HepG2 (cell line): ENCODE data around the gene ALAS2. TPM values are rescaled to one million over a fixed set of nuclear protein-coding genes. Genes with fewer than 3 reads are reported as not detected.

Source experiments
- ATAC-seq: fragments of 200-7000 bp; cut with Tn5 transposase; 3 replicates; pipeline ENCODE4 v1.9.1; 2020; ENCODE audit warnings: mild to moderate bottlenecking, moderate library complexity
- BruUV-seq: library from RNA; stranded (reverse); fragments of 400-500 nt; replicated peaks from 2 replicates; lab custom pipeline; 2021; lab: Mats Ljungman, UMichigan
- CTCF ChIA-PET: fragments of 300-600 bp; formaldehyde crosslinking; extraction: SDS; loops from one replicate; lab custom pipeline; 2021; ENCODE audit warnings: low total read pairs, inconsistent platforms, low intra/inter-chr PET ratio; lab: Yijun Ruan, JAX
- POLR2A ChIA-PET: fragments of 350-600 bp; sonication (Branson Sonifier 250); formaldehyde crosslinking; loops from one replicate; lab custom pipeline; 2020; ENCODE audit warnings: antibody characterized with exemption, inconsistent platforms; lab: Yijun Ruan, JAX
- DNase-seq: peaks from one replicate; pipeline ENCODE4 v3.0.0-alpha.2; 2015; ENCODE audit warnings: low spot score
- FAIRE-seq: peaks from 3 replicates; lab custom pipeline; 2011; peaks lifted over from hg19 to GRCh38; lab: Jason Lieb, UNC
- H2AFZ ChIP-seq: one replicate; pipeline ENCODE4 v1.6.1; 2011; ENCODE audit warnings: low read length, inconsistent platforms
- H3K27ac ChIP-seq: fragments of 300-600 bp; 3 replicates; pipeline ENCODE4 v1.8.0; 2011; ENCODE audit warnings: mixed run types, mild to moderate bottlenecking, mixed read lengths, low read length, inconsistent platforms; ENCODE audit not compliant: insufficient read depth; ENCODE audit errors: extremely low read length
- H3K27me3 ChIP-seq, 2 experiments: fragments of 200-600 bp in 1 of 2; 2 replicates in 1 of 2; 3 replicates in 1 of 2; pipeline versions ENCODE4 v1.6.0 to v1.8.0; 2011; ENCODE audit warnings: low read length in 2 of 2, mild to moderate bottlenecking in 2 of 2, moderate library complexity in 2 of 2, inconsistent platforms in 1 of 2; ENCODE audit not compliant: insufficient read depth in 2 of 2, control insufficient read depth in 1 of 2
- H3K36me3 ChIP-seq, 2 experiments: fragments of 200-600 bp in 1 of 2; replicated peaks in 1 of 2; 2 replicates in 1 of 2; 3 replicates in 1 of 2; pipeline versions ENCODE4 v1.5.1 to v1.8.0; 2011; ENCODE audit warnings: low read length in 2 of 2, inconsistent platforms in 1 of 2; ENCODE audit not compliant: insufficient read depth in 2 of 2, control insufficient read depth in 1 of 2
- H3K4me1 ChIP-seq: 2 replicates; pipeline ENCODE4 v1.5.1; 2012; ENCODE audit warnings: low read length, inconsistent platforms; ENCODE audit not compliant: insufficient read depth
- H3K4me2 ChIP-seq: 2 replicates; pipeline ENCODE4 v1.6.0; 2011; ENCODE audit warnings: low read depth, low read length, inconsistent platforms
- H3K4me3 ChIP-seq, 3 experiments: fragments of 200-600 bp in 1 of 3; sonication (generic), shearing (Covaris generic) in 1 of 3; replicated peaks in 1 of 3; 2 replicates each; pipeline ENCODE4 v1.5.1; 2011 to 2016; ENCODE audit warnings: low read length in 3 of 3, inconsistent platforms in 2 of 3, low read depth in 2 of 3, mild to moderate bottlenecking in 2 of 3, control low read depth in 1 of 3, mixed read lengths in 1 of 3; ENCODE audit not compliant: insufficient read depth in 1 of 3
- H3K79me2 ChIP-seq: one replicate; pipeline ENCODE4 v1.6.1; 2011; ENCODE audit warnings: low read length, inconsistent platforms; ENCODE audit not compliant: insufficient read depth
- H3K9ac ChIP-seq: 2 replicates; pipeline ENCODE4 v1.6.0; 2011; ENCODE audit warnings: mild to moderate bottlenecking, low read depth, low read length, inconsistent platforms; ENCODE audit not compliant: insufficient read depth
- H3K9me3 ChIP-seq: 2 replicates; pipeline ENCODE4 v1.5.1; 2012; ENCODE audit warnings: mild to moderate bottlenecking, low read length
- H4K20me1 ChIP-seq: 2 replicates; pipeline ENCODE4 v1.6.0; 2011; ENCODE audit warnings: inconsistent platforms, mild to moderate bottlenecking, low read length, moderate library complexity; ENCODE audit not compliant: insufficient read depth
- DDIT3 ChIP-seq: sonication (generic); formaldehyde crosslinking; IDR thresholded peaks from 2 replicates; pipeline ENCODE4 v1.4.0; 2020; ENCODE audit warnings: mild to moderate bottlenecking, missing genetic modification reagents
- GABPA ChIP-seq, 2 experiments: IDR thresholded peaks; 2 replicates each; pipeline ENCODE4 v1.6.1; 2011 to 2016; ENCODE audit warnings: low read depth in 2 of 2, low read length in 1 of 2, missing biosample characterization in 1 of 2, missing genetic modification characterization in 1 of 2
- HNRNPUL1 ChIP-seq: fragments of 200-400 bp; formaldehyde crosslinking; IDR thresholded peaks from 2 replicates; pipeline ENCODE4 v1.6.1; 2017; ENCODE audit warnings: low read depth, mild to moderate bottlenecking, low read length, moderate library complexity
- U2AF2 ChIP-seq: fragments of 200-400 bp; formaldehyde crosslinking; IDR thresholded peaks from 2 replicates; pipeline ENCODE4 v1.6.1; 2017; ENCODE audit warnings: low read depth, mild to moderate bottlenecking, low read length
- XBP1 ChIP-seq: sonication (generic); formaldehyde crosslinking; IDR thresholded peaks from 2 replicates; pipeline ENCODE4 v1.5.0; 2020; ENCODE audit warnings: missing genetic modification reagents
- ZBTB10 ChIP-seq: sonication (generic); formaldehyde crosslinking; IDR thresholded peaks from 2 replicates; pipeline ENCODE4 v1.4.0; 2020; ENCODE audit warnings: missing genetic modification reagents, borderline replicate concordance
- ZBTB26 ChIP-seq: IDR thresholded peaks from 2 replicates; pipeline ENCODE4 v1.6.1; 2016; ENCODE audit warnings: missing compliant biosample characterization, missing genetic modification reagents, borderline replicate concordance
- ZFP37 ChIP-seq: sonication (generic); formaldehyde crosslinking; IDR thresholded peaks from 2 replicates; pipeline ENCODE4 v1.4.0; 2020; ENCODE audit warnings: missing genetic modification reagents, borderline replicate concordance
- ZFYVE20 ChIP-seq: sonication (generic); formaldehyde crosslinking; IDR thresholded peaks from 2 replicates; pipeline ENCODE4 v1.8.0; 2023; ENCODE audit warnings: low read depth, mild to moderate bottlenecking, moderate library complexity, missing genetic modification reagents, borderline replicate concordance
- ZNF263 ChIP-seq: sonication (generic); formaldehyde crosslinking; IDR thresholded peaks from 2 replicates; pipeline ENCODE4 v1.4.0; 2020; ENCODE audit warnings: missing genetic modification reagents
- ZNF274 ChIP-seq: sonication (generic); formaldehyde crosslinking; IDR thresholded peaks from 2 replicates; pipeline ENCODE4 v1.5.1; 2020; ENCODE audit warnings: mild to moderate bottlenecking, missing genetic modification reagents
- ZNF317 ChIP-seq: sonication (generic); formaldehyde crosslinking; IDR thresholded peaks from 2 replicates; pipeline ENCODE4 v1.5.0; 2020; ENCODE audit warnings: mild to moderate bottlenecking, missing genetic modification reagents
- ZNF496 ChIP-seq: sonication (generic); formaldehyde crosslinking; IDR thresholded peaks from 2 replicates; pipeline ENCODE4 v1.8.1; 2023; ENCODE audit warnings: mild to moderate bottlenecking, moderate library complexity, missing genetic modification reagents; ENCODE audit not compliant: insufficient replicate concordance
- ZNF513 ChIP-seq: sonication (generic); formaldehyde crosslinking; conservative IDR thresholded peaks from 2 replicates; pipeline ENCODE4 v1.5.0; 2020; ENCODE audit warnings: missing genetic modification reagents
- ZNF589 ChIP-seq: sonication (generic); formaldehyde crosslinking; conservative IDR thresholded peaks from 2 replicates; pipeline ENCODE4 v1.8.0; 2022; ENCODE audit warnings: mild to moderate bottlenecking, moderate library complexity, missing genetic modification reagents
- ZNF737 ChIP-seq: sonication (generic); formaldehyde crosslinking; IDR thresholded peaks from 2 replicates; pipeline ENCODE4 v1.5.0; 2020; ENCODE audit warnings: missing genetic modification reagents, mild to moderate bottlenecking, borderline replicate concordance
- WGBS: methylation state at CpG from one replicate; pipeline ENCODE4 v1.1.6; 2017; ENCODE audit warnings: low lambda C conversion rate; 5-methylcytosine and 5-hydroxymethylcytosine counted together
- in situ Hi-C: cut with HindIII; loops from 2 replicates; pipeline ENCODE4 v1.10.0; 2017; ENCODE audit warnings: low pct_unique_long_range_greater_than_20kb; ENCODE audit not compliant: extremely low pct_ligation_motif_present
- intact Hi-C: fragments of 100-400 bp; cut with micrococcal nuclease; formaldehyde crosslinking; loops from one replicate; pipeline ENCODE4 v1.10.0; 2022; ENCODE audit not compliant: unreplicated experiment
- polyA plus RNA-seq, 8 experiments: library from polyadenylated mRNA; depleted of rRNA in 3 of 8; stranded (reverse) in 7 of 8; unstranded in 1 of 8; fragments of >200 nt; fragmentation: Illumina TruSeq in 4 of 8; extraction: Trizol in 4 of 8; gene quantifications; 2 replicates each; pipeline versions ENCODE4 v1.2.1 to v1.2.3, GENCODE V29; 2011 to 2016; ENCODE audit warnings: low read depth in 4 of 8, missing spikeins in 1 of 8, mixed read lengths in 1 of 8; ENCODE audit not compliant: insufficient read depth in 1 of 8
- total RNA-seq, 5 experiments: library from RNA; depleted of rRNA; stranded (reverse); fragments of >200 nt; fragmentation: Illumina TruSeq; extraction: Trizol; gene quantifications; 2 replicates each; pipeline ENCODE4 v1.2.3, GENCODE V29; 2016; ENCODE audit warnings: low read depth in 1 of 5

The ALAS2 gene
- total and polyA plus RNA-seq, 2 of the 13 experiments (the other 11 are each of a cell fraction or from before 2014, with no cell fraction given): not detected

- TF ChIP-seq ZBTB26 (CRISPR knock-in tag): no peak
- no peak for TF ChIP-seq ZNF737 (CRISPR knock-in tag)
- TF ChIP-seq ZNF513 (CRISPR knock-in tag): no peak
- TF ChIP-seq ZBTB10 (CRISPR knock-in tag): no peak
Measured at GRCh38 chrX:55008571-55009358, 22.0 kb downstream of the ALAS2 start (continued).

GRCh38 chrX:55007656-55008055 lies 23.1 kb downstream of the ALAS2 start:
- Histone ChIP-seq H3K4me3 (no peak overlapping the region), H3K27ac (peak overlapping the region; percentile 62), H2AFZ (no peak overlapping the region), H3K9ac (peak overlapping the region; percentile 39; the same call in 1 of the 2 replicates), H3K4me2 (peak overlapping the region; percentile 63), H3K4me1 (peaks cover 41% of the 10 kb centered on the region), H3K79me2 (no peaks in the 10 kb centered on the region), H3K27me3 (no peaks in the 10 kb centered on the region), H3K36me3 (peaks cover 0 to 3% of the 10 kb centered on the region in 2 experiments; a peak in 3 of 5 replicates), H4K20me1 (no peaks in the 10 kb centered on the region), H3K9me3 (no peaks in the 10 kb centered on the region)
- ChIA-PET CTCF (no interaction called here), POLR2A (interaction anchor here (1.2 to 4.3 kb wide), 6 partner anchors 8 to 368 kb away, joined by 3 to 21 read pairs (median 6); partner anchors contain the start of genes APEX2 and PFKFB1)
- WGBS: 3% methylated on average over 4 of the region's 6 CpGs
- peak; percentile 73 for DNase-seq
- ATAC-seq: peak; percentile 83
- in situ Hi-C loops: no loop called here
- FAIRE-seq: peak; percentile 92
- intact Hi-C loops: no loop called here
- no TSS peak for BruUV-seq
- TF ChIP-seq ZNF263 (peak; percentile 93), ZNF317 (CRISPR knock-in tag) (no peak), ZFP37 (no peak), ZNF589 (CRISPR knock-in tag) (no peak), ZFYVE20 (CRISPR knock-in tag) (no peak), XBP1 (no peak), GABPA (IDR thresholded peaks at IDR 0.05; ENCODE audit: low read depth, low read length) (no peak), GABPA (CRISPR knock-in tag; IDR thresholded peaks at IDR 0.05; ENCODE audit: low read depth) (peak; percentile 28; the same call in 1 of the 2 replicates), HNRNPUL1 (no peak), ZNF496 (no peak), ZNF274 (CRISPR knock-in tag) (no peak), U2AF2 (no peak), DDIT3 (CRISPR knock-in tag) (no peak)
